Lung (tissue), 12 donors: Measurements from ENCODE around the gene SDS. TPM values are rescaled to one million over a fixed set of nuclear protein-coding genes. Genes with fewer than 3 reads are reported as not detected.

Source experiments
- ATAC-seq: fragments of 200-7000 bp; cut with Tn5 transposase; one replicate; pipeline ENCODE4 v1.9.1; 2020; ENCODE audit warnings: moderate number of reproducible peaks; ENCODE audit not compliant: insufficient read depth, low FRiP score
- DNase-seq, 3 donors: peaks; one replicate each; pipeline ENCODE4 v3.0.0-alpha.2; 2013 to 2017
- H3K27ac ChIP-seq, 2 donors: one replicate each; pipeline ENCODE4 v1.5.1; 2013; ENCODE audit warnings: mild to moderate bottlenecking in 2 of 2, moderate library complexity in 2 of 2, control low read depth in 1 of 2, inconsistent platforms in 1 of 2, low read depth in 1 of 2, low read length in 1 of 2
- H3K27me3 ChIP-seq, 3 donors: one replicate each; pipeline ENCODE4 v1.5.1; 2013; ENCODE audit warnings: low read length in 2 of 3; ENCODE audit not compliant: control insufficient read depth in 3 of 3, insufficient read depth in 3 of 3
- H3K36me3 ChIP-seq, 4 donors: one replicate each; pipeline ENCODE4 v1.5.1; 2013; ENCODE audit warnings: low read length in 4 of 4, mild to moderate bottlenecking in 1 of 4, moderate library complexity in 1 of 4; ENCODE audit not compliant: control insufficient read depth in 4 of 4, insufficient read depth in 4 of 4
- H3K4me1 ChIP-seq, 5 donors: one replicate each; pipeline ENCODE4 v1.5.1; 2013; ENCODE audit warnings: low read length in 5 of 5, mild to moderate bottlenecking in 2 of 5, moderate library complexity in 1 of 5; ENCODE audit not compliant: control insufficient read depth in 5 of 5, insufficient read depth in 5 of 5
- H3K4me3 ChIP-seq: one replicate; pipeline ENCODE4 v1.5.1; 2013; ENCODE audit warnings: mild to moderate bottlenecking, control low read depth, moderate library complexity
- H3K9ac ChIP-seq, 2 donors: one replicate each; pipeline ENCODE4 v1.5.1; 2013; ENCODE audit warnings: low read length in 2 of 2, control low read depth in 1 of 2; ENCODE audit not compliant: insufficient read depth in 1 of 2
- H3K9me3 ChIP-seq, 4 donors: one replicate each; pipeline ENCODE4 v1.5.1; 2013; ENCODE audit warnings: low read length in 3 of 4, mild to moderate bottlenecking in 1 of 4, moderate library complexity in 1 of 4; ENCODE audit not compliant: control insufficient read depth in 4 of 4, insufficient read depth in 3 of 4
- WGBS, 2 donors: extraction: QIAGEN DNeasy Blood & Tissue Kit; methylation state at CpG; one replicate each; pipeline ENCODE4 v1.1.7; 2013; 5-methylcytosine and 5-hydroxymethylcytosine counted together
- polyA plus RNA-seq, 2 donors: library from polyadenylated mRNA; stranded (reverse); fragments of 200-250 nt; gene quantifications; one replicate each; pipeline ENCODE4 v1.2.1, GENCODE V29; 2013
- total RNA-seq, 2 donors: library from RNA; depleted of rRNA in 1 of 2; stranded (reverse); fragments of >200 nt in 1 of 2; gene quantifications; one replicate each; pipeline ENCODE4 v1.2.1, GENCODE V29; 2014 to 2021
- TF ChIP-seq, protein P1 (sequence below): IDR thresholded peaks from 2 replicates; pipeline ENCODE4 v1.5.1; 2012; ENCODE audit warnings: mild to moderate bottlenecking; ENCODE audit errors: control extremely low read depth, extremely low read depth
- donor health status: control.
- donor health status: control.
- donor health status: Bipolar disorder and iron deficiency.
- donor health status: healthy.
- donor health status: DM: yes; HTN: yes; CAD: no.

The SDS gene
- total and polyA plus RNA-seq, 4 donors = 0.20 to 8.4 (median 2.1) TPM

GRCh38 chr12:113370923-113371682, 32.6 kb downstream of the SDS start:
- Histone ChIP-seq H3K9ac (no peak overlapping the region), H3K4me3 (no peak overlapping the region), H3K27me3 (no peaks in the 10 kb centered on the region), H3K27ac (no peak overlapping the region), H3K36me3 (peaks cover 11 to 36% (median 13%) of the 10 kb centered on the region in 4 donors), H3K4me1 (peaks cover 0 to 2% (median 0%) of the 10 kb centered on the region in 5 donors), H3K9me3 (peaks cover 0 to 2% (median 0%) of the 10 kb centered on the region in 4 donors)
- 82 to 89% methylated on average over 7 of the region's 7 CpGs for WGBS, 2 donors
- TF ChIP-seq, protein P1, sequence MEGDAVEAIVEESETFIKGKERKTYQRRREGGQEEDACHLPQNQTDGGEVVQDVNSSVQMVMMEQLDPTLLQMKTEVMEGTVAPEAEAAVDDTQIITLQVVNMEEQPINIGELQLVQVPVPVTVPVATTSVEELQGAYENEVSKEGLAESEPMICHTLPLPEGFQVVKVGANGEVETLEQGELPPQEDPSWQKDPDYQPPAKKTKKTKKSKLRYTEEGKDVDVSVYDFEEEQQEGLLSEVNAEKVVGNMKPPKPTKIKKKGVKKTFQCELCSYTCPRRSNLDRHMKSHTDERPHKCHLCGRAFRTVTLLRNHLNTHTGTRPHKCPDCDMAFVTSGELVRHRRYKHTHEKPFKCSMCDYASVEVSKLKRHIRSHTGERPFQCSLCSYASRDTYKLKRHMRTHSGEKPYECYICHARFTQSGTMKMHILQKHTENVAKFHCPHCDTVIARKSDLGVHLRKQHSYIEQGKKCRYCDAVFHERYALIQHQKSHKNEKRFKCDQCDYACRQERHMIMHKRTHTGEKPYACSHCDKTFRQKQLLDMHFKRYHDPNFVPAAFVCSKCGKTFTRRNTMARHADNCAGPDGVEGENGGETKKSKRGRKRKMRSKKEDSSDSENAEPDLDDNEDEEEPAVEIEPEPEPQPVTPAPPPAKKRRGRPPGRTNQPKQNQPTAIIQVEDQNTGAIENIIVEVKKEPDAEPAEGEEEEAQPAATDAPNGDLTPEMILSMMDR = no peak
- DNase-seq (no peak), ATAC-seq (peak; percentile 16)

- Histone ChIP-seq H3K27ac (no peak overlapping the region), H3K36me3 (peaks cover 7 to 25% (median 9%) of the 10 kb centered on the region in 4 donors), H3K4me3 (no peak overlapping the region), H3K4me1 (peaks cover 0 to 2% (median 0%) of the 10 kb centered on the region in 5 donors), H3K9ac (no peak overlapping the region), H3K9me3 (no peaks in the 10 kb centered on the region), H3K27me3 (no peaks in the 10 kb centered on the region)
- TF ChIP-seq, protein P1 = no peak
- DNase-seq (peak in 2 of 3 donors; percentile 59 to 65), ATAC-seq (no peak)
- 78 to 83% methylated on average over 6 of the region's 6 CpGs for WGBS, 2 donors
Measured at GRCh38 chr12:113369391-113369985, 34.2 kb downstream of the SDS start.

DNA sequence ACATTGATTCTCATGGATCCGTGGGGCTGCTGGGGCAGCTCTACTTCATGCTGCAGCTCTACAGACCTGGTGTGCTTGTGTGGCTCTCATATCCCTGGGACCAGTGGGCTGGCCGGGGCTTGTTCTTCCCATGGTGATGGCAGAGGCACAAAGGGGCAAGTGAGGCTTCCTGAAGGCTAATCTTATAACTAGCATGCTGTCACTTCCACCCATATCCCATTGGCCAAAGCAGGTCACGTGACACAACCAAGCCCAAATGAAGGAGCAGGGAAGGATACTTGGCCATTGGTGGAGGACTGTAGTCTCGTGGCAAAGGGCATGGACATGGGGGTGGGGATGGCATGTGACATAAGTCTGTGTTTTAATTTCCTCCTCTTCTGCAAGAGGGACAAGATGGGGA, 35.4 kb downstream of the SDS start:
- DNase-seq (no peak), ATAC-seq (no peak)
- no peak overlapping the region for H3K27ac ChIP-seq
- H3K9me3 ChIP-seq = no peaks in the 10 kb centered on the region
- no peak overlapping the region for H3K4me3 ChIP-seq
- peaks cover under 1 to 19% (median 7%) of the 10 kb centered on the region in 4 donors for H3K36me3 ChIP-seq
- H3K9ac ChIP-seq = no peak overlapping the region
- WGBS, 2 donors = 91 to 94% methylated on average over 4 of the region's 4 CpGs
- TF ChIP-seq, protein P1 = no peak
- peaks cover 0 to 2% (median 0%) of the 10 kb centered on the region in 5 donors for H3K4me1 ChIP-seq
- no peaks in the 10 kb centered on the region for H3K27me3 ChIP-seq
